Measurements from ENCODE around the gene TMC7.

The TMC7 gene

GRCh38 chr16:19071811-19072777 lies 88.4 kb downstream of the TMC7 start:
- TF ChIP-seq CTCF (conservative IDR thresholded peaks at IDR 0.05; ENCODE audit: low read length) (peak; percentile 75), EZH2phosphoT487 (IDR thresholded peaks at IDR 0.05; ENCODE audit: borderline replicate concordance) (no peak)

GRCh38 chr16:19073344-19073743 lies 89.6 kb downstream of the TMC7 start:
- Histone ChIP-seq H3F3A (ENCODE audit: low read depth) (no peaks in the 10 kb centered on the region), H2AFZ (ENCODE audit: low read length) (no peak overlapping the region), H4K20me1 (ENCODE audit: insufficient read depth, low read length, poor library complexity, severe bottlenecking) (no peaks in the 10 kb centered on the region), H3K9me3 (ENCODE audit: insufficient read depth, low read depth, low read length) (no peaks in the 10 kb centered on the region), H3K4me1 (ENCODE audit: insufficient read depth, low read length, poor library complexity, severe bottlenecking) (peaks cover 4% of the 10 kb centered on the region), H3K4me2 (ENCODE audit: low read depth, low read length, poor library complexity, severe bottlenecking) (no peak overlapping the region), H3K27me3 (ENCODE audit: insufficient read depth, low read length, poor library complexity, severe bottlenecking) (no peaks in the 10 kb centered on the region), H3K9ac (ENCODE audit: low read depth, low read length, poor library complexity, severe bottlenecking) (no peak overlapping the region), H3K4me3 (ENCODE audit: low read length, poor library complexity, severe bottlenecking) (no peak overlapping the region), H3K79me2 (ENCODE audit: insufficient read depth, low read length) (peaks cover 9% of the 10 kb centered on the region; the same call in 1 of the 2 replicates), H3K36me3 (ENCODE audit: insufficient read depth, low read length) (no peaks in the 10 kb centered on the region), H3K9me2 (replicated peaks; ENCODE audit: low read depth, low read length) (no peaks in the 10 kb centered on the region)
- TF ChIP-seq EZH2phosphoT487 (IDR thresholded peaks at IDR 0.05; ENCODE audit: borderline replicate concordance) (no peak), CTCF (conservative IDR thresholded peaks at IDR 0.05; ENCODE audit: low read length) (no peak)

More at GRCh38 chr16:19071811-19072777, 88.4 kb downstream of the TMC7 start:
- no peaks in the 10 kb centered on the region for H3K36me3 ChIP-seq (ENCODE audit: insufficient read depth, low read length)
- H3F3A ChIP-seq (ENCODE audit: low read depth): no peaks in the 10 kb centered on the region
- no peaks in the 10 kb centered on the region for H4K20me1 ChIP-seq (ENCODE audit: insufficient read depth, low read length, poor library complexity, severe bottlenecking)
- H3K4me2 ChIP-seq (ENCODE audit: low read depth, low read length, poor library complexity, severe bottlenecking): no peak overlapping the region
- H3K9me2 ChIP-seq (replicated peaks; ENCODE audit: low read depth, low read length): no peaks in the 10 kb centered on the region
- no peak overlapping the region for H3K9ac ChIP-seq (ENCODE audit: low read depth, low read length, poor library complexity, severe bottlenecking)
- no peaks in the 10 kb centered on the region for H3K9me3 ChIP-seq (ENCODE audit: insufficient read depth, low read depth, low read length)
- peaks cover 13% of the 10 kb centered on the region; the same call in 1 of the 2 replicates for H3K79me2 ChIP-seq (ENCODE audit: insufficient read depth, low read length)
- no peaks in the 10 kb centered on the region for H3K27me3 ChIP-seq (ENCODE audit: insufficient read depth, low read length, poor library complexity, severe bottlenecking)
- no peak overlapping the region for H3K4me3 ChIP-seq (ENCODE audit: low read length, poor library complexity, severe bottlenecking)
- H2AFZ ChIP-seq (ENCODE audit: low read length): no peak overlapping the region
- peaks cover 4% of the 10 kb centered on the region for H3K4me1 ChIP-seq (ENCODE audit: insufficient read depth, low read length, poor library complexity, severe bottlenecking)

- Histone ChIP-seq H2AFZ (ENCODE audit: low read length) (no peak overlapping the region), H3K9me2 (replicated peaks; ENCODE audit: low read depth, low read length) (no peaks in the 10 kb centered on the region), H3K9ac (ENCODE audit: low read depth, low read length, poor library complexity, severe bottlenecking) (no peak overlapping the region), H3K79me2 (ENCODE audit: insufficient read depth, low read length) (peaks cover 4% of the 10 kb centered on the region; the same call in 1 of the 2 replicates), H3K4me1 (ENCODE audit: insufficient read depth, low read length, poor library complexity, severe bottlenecking) (peaks cover 4% of the 10 kb centered on the region), H3K27me3 (ENCODE audit: insufficient read depth, low read length, poor library complexity, severe bottlenecking) (no peaks in the 10 kb centered on the region), H4K20me1 (ENCODE audit: insufficient read depth, low read length, poor library complexity, severe bottlenecking) (no peaks in the 10 kb centered on the region), H3K4me2 (ENCODE audit: low read depth, low read length, poor library complexity, severe bottlenecking) (no peak overlapping the region), H3F3A (ENCODE audit: low read depth) (no peaks in the 10 kb centered on the region), H3K9me3 (ENCODE audit: insufficient read depth, low read depth, low read length) (no peaks in the 10 kb centered on the region), H3K36me3 (ENCODE audit: insufficient read depth, low read length) (no peaks in the 10 kb centered on the region; the same call in 1 of the 2 replicates), H3K4me3 (ENCODE audit: low read length, poor library complexity, severe bottlenecking) (no peak overlapping the region)
- no peak for TF ChIP-seq EZH2phosphoT487 (IDR thresholded peaks at IDR 0.05; ENCODE audit: borderline replicate concordance)
- no peak for TF ChIP-seq CTCF (conservative IDR thresholded peaks at IDR 0.05; ENCODE audit: low read length)
These were observed 90.1 kb downstream of the TMC7 start for GRCh38 chr16:19073863-19074262.

All from Loucy (cell line).